ENCODE results near the gene DGLUCY.

The DGLUCY gene

DNA sequence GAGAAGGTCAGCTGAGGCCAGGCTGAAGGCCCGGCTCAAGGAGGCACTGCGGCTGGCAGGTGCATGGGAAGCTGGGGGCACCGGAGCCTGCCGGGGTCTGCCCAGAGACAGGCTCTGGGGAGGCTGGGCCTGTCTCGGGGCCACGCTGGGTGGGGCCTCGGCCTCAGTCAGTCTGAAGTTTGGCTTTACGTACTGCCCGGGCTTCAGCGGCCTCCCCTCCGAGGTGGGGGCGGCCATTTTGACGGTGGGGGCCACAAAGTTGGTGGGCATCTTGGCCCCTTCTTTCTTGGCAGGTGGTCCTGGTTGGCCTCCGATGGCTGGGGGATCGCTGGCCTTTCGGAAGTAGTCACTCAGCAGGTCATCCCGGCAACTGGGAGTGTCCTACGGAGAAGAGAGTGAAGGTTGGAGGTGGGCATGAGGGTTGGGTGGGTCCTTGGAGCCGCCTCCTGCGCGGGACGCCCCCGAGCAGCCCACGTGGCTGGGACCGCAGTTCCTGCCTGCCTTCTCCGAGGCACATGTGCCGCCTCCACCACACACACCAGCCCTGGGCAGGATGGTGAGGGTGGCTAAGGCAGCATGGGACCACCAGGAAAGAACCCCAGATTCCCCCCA is 159.5 kb downstream of the DGLUCY start:
- peaks cover 53% of the 10 kb centered on the region for H3K36me3 ChIP-seq (ENCODE audit: control insufficient read depth, insufficient read depth, low read length)
- TF ChIP-seq CTCF (IDR thresholded peaks at IDR 0.05; ENCODE audit: insufficient read depth, low read length, poor library complexity, severe bottlenecking), result no peak
- no peak for DNase-seq (ENCODE audit: extremely low read depth, insufficient read length)
- H3K4me3 ChIP-seq (replicated peaks; ENCODE audit: low read depth, low read length), result no peak overlapping the region
- H3K27me3 ChIP-seq (replicated peaks; ENCODE audit: control insufficient read depth, insufficient read depth, low read length), result no peaks in the 10 kb centered on the region

- no peak for DNase-seq (ENCODE audit: extremely low read depth, insufficient read length)
- Histone ChIP-seq H3K36me3 (ENCODE audit: control insufficient read depth, insufficient read depth, low read length) (peaks cover 53% of the 10 kb centered on the region), H3K27me3 (replicated peaks; ENCODE audit: control insufficient read depth, insufficient read depth, low read length) (no peaks in the 10 kb centered on the region), H3K4me3 (replicated peaks; ENCODE audit: low read depth, low read length) (no peak overlapping the region)
- TF ChIP-seq CTCF (IDR thresholded peaks at IDR 0.05; ENCODE audit: insufficient read depth, low read length, poor library complexity, severe bottlenecking), result no peak
These were observed 160.0 kb downstream of the DGLUCY start for GRCh38 chr14:91273885-91274273.

- Histone ChIP-seq H3K36me3 (ENCODE audit: control insufficient read depth, insufficient read depth, low read length) (peaks cover 53% of the 10 kb centered on the region), H3K4me3 (replicated peaks; ENCODE audit: low read depth, low read length) (no peak overlapping the region), H3K27me3 (replicated peaks; ENCODE audit: control insufficient read depth, insufficient read depth, low read length) (no peaks in the 10 kb centered on the region)
- DNase-seq (ENCODE audit: extremely low read depth, insufficient read length), result no peak
- no peak for TF ChIP-seq CTCF (IDR thresholded peaks at IDR 0.05; ENCODE audit: insufficient read depth, low read length, poor library complexity, severe bottlenecking)
These were observed 160.9 kb downstream of the DGLUCY start for GRCh38 chr14:91274796-91275195.

Data from GM06990 (cell line).